Skeletal muscle tissue (tissue), 4 donors: ENCODE results near the gene CCDC171. TPM values are rescaled to one million over a fixed set of nuclear protein-coding genes. Genes with fewer than 3 reads are reported as not detected.

ENCODE experiments used
- H3K27ac ChIP-seq: one replicate; pipeline ENCODE4 v1.7.0; 2013; ENCODE audit warnings: mild to moderate bottlenecking, low read depth, low read length, inconsistent platforms
- H3K27me3 ChIP-seq, 3 donors: one replicate each; pipeline ENCODE4 v1.7.0; 2013; ENCODE audit warnings: low read length in 3 of 3; ENCODE audit not compliant: control insufficient read depth in 3 of 3, insufficient read depth in 3 of 3
- H3K36me3 ChIP-seq, 3 donors: one replicate each; pipeline ENCODE4 v1.7.0; 2013; ENCODE audit warnings: low read length in 3 of 3; ENCODE audit not compliant: control insufficient read depth in 3 of 3, insufficient read depth in 3 of 3
- H3K4me1 ChIP-seq, 3 donors: one replicate each; pipeline ENCODE4 v1.7.0; 2013; ENCODE audit warnings: low read length in 3 of 3, mild to moderate bottlenecking in 3 of 3; ENCODE audit not compliant: control insufficient read depth in 3 of 3, insufficient read depth in 3 of 3
- H3K4me3 ChIP-seq, 3 donors: one replicate each; pipeline ENCODE4 v1.7.0; 2013; ENCODE audit warnings: low read length in 3 of 3
- H3K9ac ChIP-seq, 3 donors: one replicate each; pipeline ENCODE4 v1.7.0; 2013; ENCODE audit warnings: low read length in 3 of 3, mild to moderate bottlenecking in 3 of 3, moderate library complexity in 2 of 3, low read depth in 1 of 3
- H3K9me3 ChIP-seq, 3 donors: one replicate each; pipeline ENCODE4 v1.7.0; 2013; ENCODE audit warnings: low read length in 3 of 3; ENCODE audit not compliant: control insufficient read depth in 3 of 3
- total RNA-seq: library from RNA; depleted of rRNA; stranded (reverse); fragments of >200 nt; gene quantifications from one replicate; pipeline ENCODE4 v1.2.3, GENCODE V29; 2014
- donor health status: Osteomylitis.

Gene CCDC171
- total RNA-seq, 1 donor from 2014 or later = 5.7 TPM

- H3K9me3 ChIP-seq = no peaks in the 10 kb centered on the region
Measured at GRCh38 chr9:15720861-15721260, 168.0 kb downstream of the CCDC171 start.

GRCh38 chr9:15722888-15723287, 170.0 kb downstream of the CCDC171 start:
- Histone ChIP-seq H3K9ac (no peak overlapping the region), H3K36me3 (peaks cover 0 to 4% (median 0%) of the 10 kb centered on the region in 3 donors), H3K27me3 (no peaks in the 10 kb centered on the region), H3K4me1 (no peaks in the 10 kb centered on the region), H3K9me3 (no peaks in the 10 kb centered on the region), H3K27ac (no peak overlapping the region), H3K4me3 (no peak overlapping the region)

More at GRCh38 chr9:15720861-15721260, 168.0 kb downstream of the CCDC171 start:
- H3K9ac ChIP-seq = no peak overlapping the region
- H3K36me3 ChIP-seq = peaks cover 0 to 2% (median 0%) of the 10 kb centered on the region in 3 donors
- H3K27ac ChIP-seq = no peak overlapping the region
- no peaks in the 10 kb centered on the region for H3K27me3 ChIP-seq
- H3K4me3 ChIP-seq = no peak overlapping the region
- no peaks in the 10 kb centered on the region for H3K4me1 ChIP-seq

- Histone ChIP-seq H3K4me3 (no peak overlapping the region), H3K27me3 (no peaks in the 10 kb centered on the region), H3K9ac (no peak overlapping the region), H3K4me1 (no peaks in the 10 kb centered on the region), H3K27ac (no peak overlapping the region), H3K36me3 (peaks cover 0 to 4% (median 0%) of the 10 kb centered on the region in 3 donors), H3K9me3 (no peaks in the 10 kb centered on the region)
Measured at GRCh38 chr9:15724016-15724415, 171.2 kb downstream of the CCDC171 start.

DNA sequence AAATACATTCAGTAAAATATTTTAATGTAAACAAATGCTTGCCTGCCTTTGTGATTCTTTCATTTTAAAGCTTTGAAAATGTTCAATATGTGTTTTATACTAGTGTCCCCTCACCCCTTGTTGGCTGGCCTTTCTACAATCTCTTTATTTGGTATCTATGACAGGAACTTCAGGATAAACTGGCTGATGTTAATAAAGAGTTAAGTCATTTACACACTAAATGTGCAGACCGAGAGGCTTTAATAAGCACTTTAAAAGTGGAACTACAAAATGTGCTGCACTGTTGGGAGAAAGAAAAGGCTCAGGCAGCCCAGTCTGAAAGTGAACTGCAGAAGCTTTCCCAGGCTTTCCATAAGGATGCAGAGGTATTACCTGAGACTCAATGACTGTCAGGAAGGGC, 171.8 kb downstream of the CCDC171 start:
- Histone ChIP-seq H3K4me1 (no peaks in the 10 kb centered on the region), H3K4me3 (no peak overlapping the region), H3K27ac (no peak overlapping the region), H3K9ac (no peak overlapping the region), H3K36me3 (peaks cover 0 to 4% (median 0%) of the 10 kb centered on the region in 3 donors), H3K27me3 (no peaks in the 10 kb centered on the region), H3K9me3 (no peaks in the 10 kb centered on the region)

- H3K9me3 ChIP-seq = no peaks in the 10 kb centered on the region
Measured at GRCh38 chr9:15725953-15726352, 173.1 kb downstream of the CCDC171 start.

DNA sequence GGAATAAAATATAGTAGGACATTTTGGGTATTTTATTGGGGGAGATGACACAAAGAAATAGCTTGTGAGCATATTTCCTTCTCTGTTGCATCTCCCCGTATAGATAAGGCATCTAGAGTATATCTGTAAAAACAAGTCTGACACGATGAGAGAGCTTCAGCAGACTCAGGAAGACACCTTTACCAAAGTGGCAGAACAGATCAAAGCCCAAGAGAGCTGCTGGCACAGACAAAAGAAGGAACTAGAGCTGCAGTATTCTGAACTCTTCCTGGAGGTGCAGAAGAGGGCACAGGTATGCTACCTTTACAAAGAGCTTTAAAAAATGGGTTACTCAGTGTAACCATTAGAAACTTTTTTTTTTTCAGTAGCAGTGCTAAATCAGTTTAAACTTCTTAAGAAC, 176.7 kb downstream of the CCDC171 start:
- H3K9ac ChIP-seq = no peak overlapping the region
- H3K4me1 ChIP-seq = no peaks in the 10 kb centered on the region
- no peak overlapping the region for H3K27ac ChIP-seq
- H3K9me3 ChIP-seq = no peaks in the 10 kb centered on the region
- no peaks in the 10 kb centered on the region for H3K27me3 ChIP-seq
- peaks cover 0 to 2% (median 0%) of the 10 kb centered on the region in 3 donors for H3K36me3 ChIP-seq
- no peak overlapping the region for H3K4me3 ChIP-seq

More at GRCh38 chr9:15725953-15726352, 173.1 kb downstream of the CCDC171 start:
- H3K4me3 ChIP-seq = no peak overlapping the region
- no peaks in the 10 kb centered on the region for H3K4me1 ChIP-seq
- peaks cover 0 to 4% (median 0%) of the 10 kb centered on the region in 3 donors for H3K36me3 ChIP-seq
- no peaks in the 10 kb centered on the region for H3K27me3 ChIP-seq
- H3K9ac ChIP-seq = no peak overlapping the region
- no peak overlapping the region for H3K27ac ChIP-seq

DNA sequence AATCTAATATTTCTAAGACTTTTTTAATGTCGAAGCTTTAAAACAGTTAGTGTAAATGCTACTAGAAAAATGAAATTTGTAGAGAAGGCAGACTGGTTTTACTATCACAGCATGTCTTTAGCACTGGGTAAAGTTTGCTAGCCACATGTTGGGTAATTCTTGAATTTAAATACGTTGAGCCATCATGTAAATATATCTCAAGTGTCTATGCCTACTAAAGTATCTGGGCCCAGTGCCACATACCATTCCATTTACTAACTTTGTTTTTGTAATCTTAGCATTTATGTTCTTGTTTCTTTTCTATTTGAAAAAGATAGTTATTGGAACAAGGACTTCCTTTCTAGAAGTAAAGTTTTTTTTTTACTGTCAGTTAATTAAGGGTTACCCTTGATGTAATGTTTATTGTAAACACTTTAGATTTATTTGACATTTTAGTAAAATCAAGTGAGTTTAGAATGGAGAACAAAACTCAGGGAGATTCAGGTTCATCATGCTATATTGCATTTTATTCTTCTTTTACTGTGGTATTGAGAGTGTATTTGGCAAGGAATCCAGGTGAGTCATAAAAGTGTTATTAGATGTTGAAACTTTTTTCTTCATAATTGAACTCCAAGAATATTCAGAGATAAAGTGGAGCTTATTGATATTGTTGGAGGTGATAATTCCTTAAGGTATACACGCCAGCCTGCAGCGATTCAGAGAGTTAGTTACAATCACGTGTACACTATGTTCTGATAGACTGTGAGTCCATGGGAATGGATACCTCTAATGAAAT, 182.4 kb downstream of the CCDC171 start:
- H3K4me3 ChIP-seq = no peak overlapping the region
- no peak overlapping the region for H3K9ac ChIP-seq
- no peak overlapping the region for H3K27ac ChIP-seq
- no peaks in the 10 kb centered on the region for H3K9me3 ChIP-seq
- H3K4me1 ChIP-seq = no peaks in the 10 kb centered on the region
- no peaks in the 10 kb centered on the region for H3K36me3 ChIP-seq
- H3K27me3 ChIP-seq = no peaks in the 10 kb centered on the region

GRCh38 chr9:15736569-15736968, 183.7 kb downstream of the CCDC171 start:
- no peak overlapping the region for H3K4me3 ChIP-seq
- H3K9ac ChIP-seq = no peak overlapping the region
- no peaks in the 10 kb centered on the region for H3K4me1 ChIP-seq
- H3K36me3 ChIP-seq = no peaks in the 10 kb centered on the region
- no peaks in the 10 kb centered on the region for H3K27me3 ChIP-seq
- no peaks in the 10 kb centered on the region for H3K9me3 ChIP-seq
- no peak overlapping the region for H3K27ac ChIP-seq

DNA sequence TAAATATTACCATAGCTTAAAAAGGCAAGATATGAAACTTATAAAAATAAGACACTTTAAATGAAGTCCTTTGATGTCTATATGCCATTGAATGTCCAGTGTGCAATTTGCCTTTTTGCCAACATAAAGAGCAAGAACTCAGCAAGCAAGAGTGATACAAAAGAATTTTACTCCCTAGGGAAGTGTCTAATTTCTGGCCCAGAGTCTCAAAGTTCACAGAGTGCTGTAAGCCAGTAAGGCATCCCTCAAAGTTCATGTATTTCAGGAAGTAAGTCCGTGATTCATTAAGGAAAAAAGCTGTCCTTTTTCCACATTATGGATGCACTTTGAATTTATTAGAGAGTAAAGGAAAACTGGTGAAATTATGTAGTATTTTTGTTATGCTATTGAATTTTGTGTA, 185.2 kb downstream of the CCDC171 start:
- H3K4me3 ChIP-seq = no peak overlapping the region
- no peaks in the 10 kb centered on the region for H3K4me1 ChIP-seq
- no peak overlapping the region for H3K27ac ChIP-seq
- H3K36me3 ChIP-seq = no peaks in the 10 kb centered on the region
- H3K27me3 ChIP-seq = no peaks in the 10 kb centered on the region
- H3K9me3 ChIP-seq = no peaks in the 10 kb centered on the region
- H3K9ac ChIP-seq = no peak overlapping the region

GRCh38 chr9:15741015-15741414, 188.2 kb downstream of the CCDC171 start:
- Histone ChIP-seq H3K9ac (no peak overlapping the region), H3K36me3 (no peaks in the 10 kb centered on the region), H3K27me3 (no peaks in the 10 kb centered on the region), H3K9me3 (no peaks in the 10 kb centered on the region), H3K4me1 (no peaks in the 10 kb centered on the region), H3K27ac (no peak overlapping the region), H3K4me3 (no peak overlapping the region)
